COLO829 (cell line): ENCODE results near the gene CD300A.
"Not testable (repeated sequence)": the region's sequence is repeated elsewhere in the genome, so short reads cannot be mapped to it uniquely, and the experiment has no call there.

Experiments used
- DNase-seq: peaks from one replicate; pipeline ENCODE4 v3.0.0; 2012; ENCODE audit warnings: low spot score

CD300A gene

GRCh38 chr17:74478420-74479100, 12.1 kb downstream of the CD300A start:
- DNase-seq, result no peak

- no peak for DNase-seq
Measured at GRCh38 chr17:74480290-74480689, 13.9 kb downstream of the CD300A start.

DNA sequence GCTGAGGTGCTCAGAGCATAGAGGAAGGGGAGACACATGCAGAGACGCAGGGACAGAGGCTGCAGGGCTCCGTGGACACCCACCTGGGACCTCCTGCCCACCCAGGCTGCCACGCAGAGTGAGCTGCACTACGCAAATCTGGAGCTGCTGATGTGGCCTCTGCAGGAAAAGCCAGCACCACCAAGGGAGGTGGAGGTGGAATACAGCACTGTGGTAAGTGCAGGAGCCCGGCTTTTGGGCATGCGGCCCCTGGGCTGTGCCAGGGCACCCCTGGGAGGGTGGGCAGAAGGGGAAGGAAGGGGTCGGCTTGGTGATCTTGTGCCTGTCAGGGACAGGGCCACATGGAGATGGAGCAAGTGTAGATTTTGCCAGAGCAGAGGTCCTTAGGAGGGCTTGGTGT, 15.2 kb downstream of the CD300A start:
- DNase-seq, result no peak

DNA sequence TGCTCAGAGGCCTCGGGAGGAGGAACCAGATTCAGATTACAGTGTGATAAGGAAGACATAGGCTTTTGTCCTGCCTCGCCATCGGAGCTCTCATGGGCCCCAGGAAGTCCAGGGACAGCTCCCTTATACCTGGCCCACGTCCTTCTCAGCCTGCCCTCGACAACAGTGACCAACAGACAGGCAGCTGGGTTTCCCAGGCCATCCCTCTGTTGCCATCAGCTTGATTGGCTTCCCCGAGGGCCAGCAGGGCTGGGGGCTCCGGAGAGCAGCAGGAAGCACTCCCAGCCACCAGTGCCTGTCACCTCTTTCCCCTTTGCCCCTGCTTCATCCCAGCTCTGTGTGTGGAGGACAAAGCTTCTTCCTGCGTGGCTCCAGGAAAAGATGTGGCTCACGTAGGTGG, 17.6 kb downstream of the CD300A start:
- DNase-seq, result no peak

DNA sequence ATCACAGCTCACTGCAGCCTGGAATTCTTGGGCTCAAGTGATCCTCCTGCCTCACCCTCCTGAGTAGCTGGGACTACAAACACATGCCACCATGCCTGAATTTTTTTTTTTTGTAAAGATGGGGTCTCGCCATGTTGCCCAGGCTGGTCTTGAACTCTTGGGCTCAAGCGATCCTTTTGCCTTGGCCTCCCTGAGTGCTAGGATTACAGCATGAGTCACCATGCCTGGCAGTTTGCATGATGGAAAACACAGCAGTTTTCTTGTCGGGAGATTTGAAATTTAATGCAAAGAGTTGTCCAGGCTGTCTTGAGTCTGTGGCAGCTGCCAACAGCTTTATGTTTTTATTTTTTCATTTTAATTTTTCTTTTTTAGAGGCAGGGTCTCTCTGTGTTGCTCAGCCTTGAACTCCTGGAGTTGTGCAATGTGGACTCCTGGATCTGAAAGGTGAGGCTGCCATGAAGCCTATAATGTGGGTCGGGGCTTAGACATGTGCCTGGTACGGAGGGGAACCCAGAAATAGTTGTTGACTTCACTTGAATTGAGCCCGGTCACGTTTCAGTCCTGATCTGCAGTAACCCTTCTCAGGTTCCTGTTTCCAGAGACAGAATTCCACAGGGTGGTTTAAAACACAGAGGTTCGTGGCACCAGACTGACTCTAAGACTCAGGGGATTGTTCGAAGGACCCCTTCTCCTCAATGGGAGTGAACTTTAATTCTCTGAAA, 18.7 kb downstream of the CD300A start:
- DNase-seq, result no peak

- DNase-seq, result no peak
Measured at GRCh38 chr17:74485841-74486240, 19.4 kb downstream of the CD300A start.

- DNase-seq, result not testable (repeated sequence)
Measured at GRCh38 chr17:74488276-74488675, 21.8 kb downstream of the CD300A start.

DNA sequence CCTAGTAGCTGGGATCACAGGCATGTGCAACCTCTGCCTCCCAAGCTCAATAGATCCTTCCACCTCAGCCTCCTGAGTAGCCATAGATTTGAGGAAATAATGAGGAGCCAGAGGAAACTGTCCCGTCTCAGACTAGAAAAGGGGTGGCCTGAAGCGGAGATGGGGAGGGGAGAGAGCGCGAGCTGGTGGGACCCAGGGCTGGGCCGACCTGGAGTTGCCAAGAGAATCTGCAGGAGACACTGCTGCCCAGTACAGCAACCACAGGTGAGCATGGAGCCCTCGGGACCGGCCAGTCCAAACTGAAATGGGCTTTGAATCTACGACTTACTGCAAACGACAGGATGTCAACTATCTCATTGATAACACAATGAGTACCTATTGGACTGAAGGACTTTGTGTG, 24.3 kb downstream of the CD300A start:
- no peak for DNase-seq

- DNase-seq, result no peak
Measured at GRCh38 chr17:74491626-74492025, 25.2 kb downstream of the CD300A start.

DNA sequence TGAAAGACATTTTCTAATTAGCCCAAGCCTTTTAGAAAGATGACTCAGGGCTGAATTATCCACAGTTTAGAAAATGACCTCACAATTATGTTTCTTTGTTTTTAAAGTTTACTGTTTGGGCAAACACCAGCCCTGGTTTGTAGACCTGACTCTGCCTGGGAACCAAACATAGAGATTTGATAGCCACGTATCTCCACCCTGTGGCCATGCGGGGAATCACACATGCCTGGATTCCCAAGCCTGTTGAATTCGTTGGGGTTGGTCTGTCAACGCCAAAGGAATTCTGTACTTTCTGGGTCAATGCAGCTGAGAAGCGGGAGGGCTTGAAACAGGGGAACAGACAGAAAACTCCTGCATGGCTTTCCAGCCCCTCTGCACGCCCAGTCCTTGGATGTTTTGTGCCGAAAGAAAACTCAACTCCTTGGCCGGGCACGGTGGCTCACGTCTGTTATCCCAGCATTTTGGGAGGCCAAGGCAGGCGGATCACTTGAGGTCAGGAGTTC, 26.9 kb downstream of the CD300A start:
- peak; percentile 72 for DNase-seq

DNA sequence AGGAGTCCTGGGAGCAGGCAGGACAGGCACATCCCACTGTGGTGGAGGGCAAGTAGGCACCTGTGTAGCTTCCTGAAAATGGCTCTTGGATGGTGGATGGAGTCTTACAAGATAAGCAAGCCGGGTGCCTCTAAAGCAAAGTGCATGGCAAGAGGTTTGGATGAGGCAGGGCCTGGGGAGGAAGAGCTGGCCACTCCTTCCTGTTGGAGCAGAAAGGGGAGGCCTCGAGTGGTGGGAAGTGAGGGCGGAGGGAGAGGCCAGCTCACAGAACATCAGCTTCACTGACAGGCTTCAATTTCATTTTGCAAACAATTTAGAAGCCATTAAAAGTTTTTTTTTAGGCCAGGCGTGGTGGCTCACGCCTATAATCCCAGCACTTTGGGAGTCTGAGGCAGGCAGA, 31.0 kb downstream of the CD300A start:
- DNase-seq, result no peak

DNA sequence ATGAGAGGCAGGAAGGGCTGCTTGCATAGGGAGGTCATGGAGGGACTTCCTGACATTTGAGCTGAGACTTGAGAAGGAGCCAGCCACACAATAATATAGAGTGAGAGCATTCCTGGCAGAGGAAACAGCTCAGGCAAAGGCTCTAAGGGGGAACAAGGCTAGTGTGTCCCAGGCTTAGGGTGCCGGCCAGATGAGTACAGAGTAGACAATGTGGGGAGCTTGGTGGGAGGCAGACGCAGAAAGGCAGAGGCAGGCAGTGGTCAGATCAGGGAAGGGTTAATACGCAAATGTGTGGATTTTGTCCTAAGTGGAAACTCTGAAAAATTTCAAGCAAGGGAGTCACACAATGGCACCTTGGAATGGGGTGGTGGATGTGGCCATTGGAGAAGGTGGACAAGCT, 33.6 kb downstream of the CD300A start:
- DNase-seq, result no peak

GRCh38 chr17:74502861-74503260, 36.4 kb downstream of the CD300A start:
- DNase-seq, result no peak

GRCh38 chr17:74503949-74504348, 37.5 kb downstream of the CD300A start:
- DNase-seq, result not testable (repeated sequence)

- no peak for DNase-seq
Measured at GRCh38 chr17:74508156-74508555, 41.7 kb downstream of the CD300A start.

- DNase-seq, result no peak
Measured at GRCh38 chr17:74512036-74512435, 45.6 kb downstream of the CD300A start.

GRCh38 chr17:74512624-74513091, 46.2 kb downstream of the CD300A start:
- DNase-seq, result no peak

DNA sequence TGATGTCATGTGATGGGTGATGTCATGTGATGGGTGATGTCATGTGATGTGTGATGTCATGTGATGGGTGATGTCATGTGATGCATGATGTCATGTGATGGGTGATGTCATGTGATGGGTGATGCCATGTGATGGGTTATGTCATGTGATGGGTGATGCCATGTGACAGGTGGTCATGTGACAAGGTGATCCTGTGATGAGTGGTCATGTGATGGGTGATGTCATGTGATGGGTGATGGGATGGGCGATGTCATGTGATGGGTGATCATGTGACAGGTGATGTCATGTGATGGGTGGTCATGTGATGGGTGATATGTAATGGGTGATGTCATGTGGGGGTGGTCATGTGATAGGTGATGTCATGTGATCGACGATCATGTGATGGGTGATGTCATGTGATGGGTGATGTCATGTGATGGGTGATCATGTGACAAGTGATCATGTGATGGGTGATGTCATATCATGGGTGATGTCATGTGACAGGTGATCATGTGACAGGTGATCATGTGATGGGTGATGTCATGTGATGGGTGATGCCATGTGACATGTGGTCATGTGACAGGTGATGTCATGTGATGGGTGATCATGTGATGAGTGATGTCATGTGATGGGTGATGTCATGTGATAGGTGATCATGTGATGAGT, 47.7 kb downstream of the CD300A start:
- DNase-seq, result peak; percentile 17

- no peak for DNase-seq
Measured at GRCh38 chr17:74514632-74515334, 48.3 kb downstream of the CD300A start.

- no peak for DNase-seq
Measured at GRCh38 chr17:74515941-74516340, 49.5 kb downstream of the CD300A start.

DNA sequence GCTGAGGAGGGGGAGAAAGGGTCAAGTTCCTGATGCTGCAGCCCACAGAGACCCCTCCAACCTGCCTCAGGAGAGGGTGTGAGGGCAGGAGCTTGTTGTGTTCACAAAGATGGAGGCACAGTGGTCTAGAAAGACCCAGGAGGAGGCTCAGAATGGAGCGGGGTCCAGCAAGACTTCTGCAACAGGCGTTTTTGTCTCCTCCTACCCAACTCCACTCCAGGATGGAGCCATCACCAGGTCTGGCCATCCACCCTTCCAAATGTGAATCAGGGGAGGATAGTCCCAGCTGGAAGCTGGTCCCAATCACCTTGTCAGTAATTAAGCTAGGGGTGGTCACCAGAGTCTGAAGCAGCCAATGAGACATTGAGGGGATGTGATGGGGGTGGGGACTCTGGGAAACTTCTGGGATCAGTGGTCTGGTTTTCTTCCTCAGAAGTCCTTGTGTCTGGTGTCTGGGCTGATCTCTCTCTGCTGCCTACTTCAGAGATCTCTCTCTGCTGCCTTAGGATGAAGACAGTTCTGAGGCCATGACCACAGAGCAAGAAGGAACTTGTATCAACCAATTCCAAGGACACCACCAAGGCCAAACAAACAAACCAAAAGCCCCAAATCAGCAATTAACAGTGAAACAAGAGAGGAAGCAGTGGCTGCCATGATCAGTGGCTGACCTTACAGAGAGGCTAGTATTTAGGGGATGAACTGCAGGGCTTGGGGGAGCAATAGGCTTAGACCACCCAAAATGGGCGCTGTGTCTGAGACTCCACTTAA, 50.3 kb downstream of the CD300A start:
- DNase-seq, result no peak
